HG02678 (cell line): ENCODE data around the gene SEMA3B.

Source experiments
- ATAC-seq: cut with Tn5 transposase; IDR thresholded peaks from one replicate; pipeline ENCODE4 v1.9.1; 2021; ENCODE audit warnings: mild to moderate bottlenecking, moderate library complexity; ENCODE audit not compliant: unreplicated experiment

SEMA3B gene

GRCh38 chr3:50292159-50293078 is 23.5 kb downstream of the SEMA3B start, which contains the start of gene IFRD2:
Gene IFRD2 (minus strand): TSS chr3:50292429. CDS start chr3:50292274, 155 bp downstream.
- peak; percentile 97 for ATAC-seq

GRCh38 chr3:50293079-50293801 is 24.3 kb downstream of the SEMA3B start:
- ATAC-seq: no peak

GRCh38 chr3:50294089-50294488 is 25.1 kb downstream of the SEMA3B start:
- ATAC-seq: no peak

GRCh38 chr3:50294492-50295403 is 25.8 kb downstream of the SEMA3B start:
- no peak for ATAC-seq

- ATAC-seq: no peak
Observed at GRCh38 chr3:50295553-50296431, 26.8 kb downstream of the SEMA3B start.

- no peak for ATAC-seq
Observed at GRCh38 chr3:50296721-50297383, 27.9 kb downstream of the SEMA3B start.

GRCh38 chr3:50297384-50297775 is 28.4 kb downstream of the SEMA3B start:
- no peak for ATAC-seq

GRCh38 chr3:50297896-50298725 is 29.2 kb downstream of the SEMA3B start:
- no peak for ATAC-seq

- ATAC-seq: peak; percentile 86
Observed at GRCh38 chr3:50298836-50299637, 30.1 kb downstream of the SEMA3B start, which contains the start of the genes HYAL3 and NAA80. Gene HYAL3 (minus strand): TSS chr3:50299405. CDS start chr3:50295602, 3,803 bp downstream. Gene NAA80 (minus strand): TSS chr3:50299405. CDS start chr3:50297463, 1,942 bp downstream.

GRCh38 chr3:50299638-50299928 is 30.6 kb downstream of the SEMA3B start:
- ATAC-seq: no peak

- ATAC-seq: no peak
Observed at GRCh38 chr3:50299929-50300680, 31.2 kb downstream of the SEMA3B start.

GRCh38 chr3:50300681-50301254 is 31.8 kb downstream of the SEMA3B start:
- ATAC-seq: no peak

- ATAC-seq: no peak
Observed at GRCh38 chr3:50302095-50303012, 33.4 kb downstream of the SEMA3B start.

GRCh38 chr3:50303013-50303815 is 34.3 kb downstream of the SEMA3B start, which contains the start of gene HYAL1:
Gene HYAL1 (minus strand): TSS chr3:50303574. CDS start chr3:50302956, 618 bp downstream.
- no peak for ATAC-seq

GRCh38 chr3:50304601-50305000 is 35.7 kb downstream of the SEMA3B start:
- ATAC-seq: no peak
